Measurements from ENCODE around the gene APOA1. TPM values are rescaled to one million over a fixed set of nuclear protein-coding genes. Genes with fewer than 3 reads are reported as not detected.
"Not testable (repeated sequence)": the region's sequence is repeated elsewhere in the genome, so short reads cannot be mapped to it uniquely, and the experiment has no call there.

Gene APOA1
- total and polyA plus RNA-seq, 3 donors from 2014 or later: 617 to 2,741 (median 2,156) TPM

GRCh38 chr11:116808262-116809175 lies 28.9 kb downstream of the APOA1 start:
- 82% methylated on average over 14 of the region's 14 CpGs for WGBS, 2 donors
- H3K4me1 ChIP-seq: no peaks in the 10 kb centered on the region
- intact Hi-C loops (cut with DNase I; ENCODE audit: low total_unique reads): no loop called here
- no peaks in the 10 kb centered on the region for H3K9me3 ChIP-seq
- no peak overlapping the region for H3K4me3 ChIP-seq
- no peak for DNase-seq
- no peaks in the 10 kb centered on the region for H3K36me3 ChIP-seq (ENCODE audit: low read depth, missing control alignments)
- H3K27me3 ChIP-seq: no peaks in the 10 kb centered on the region
- H3K27ac ChIP-seq: no peak overlapping the region
- no peak for TF ChIP-seq CTCF (IDR thresholded peaks at IDR 0.05)
- TF ChIP-seq POLR2A (IDR thresholded peaks at IDR 0.05): no peak

GRCh38 chr11:116807601-116808261 lies 29.7 kb downstream of the APOA1 start:
- Histone ChIP-seq H3K27ac (no peak overlapping the region), H3K4me3 (no peak overlapping the region), H3K9me3 (no peaks in the 10 kb centered on the region), H3K4me1 (no peaks in the 10 kb centered on the region), H3K27me3 (no peaks in the 10 kb centered on the region), H3K36me3 (ENCODE audit: low read depth, missing control alignments) (no peaks in the 10 kb centered on the region)
- TF ChIP-seq POLR2A (IDR thresholded peaks at IDR 0.05): no peak
- no peak for TF ChIP-seq CTCF (IDR thresholded peaks at IDR 0.05)
- 82 to 95% methylated on average over 6 of the region's 6 CpGs for WGBS, 2 donors
- no peak for DNase-seq
- intact Hi-C loops (cut with DNase I; ENCODE audit: low total_unique reads): no loop called here

GRCh38 chr11:116804001-116804400 lies 33.4 kb downstream of the APOA1 start:
- intact Hi-C loops (cut with DNase I; ENCODE audit: low total_unique reads): no loop called here
- Histone ChIP-seq H3K4me3 (no peak overlapping the region), H3K27ac (no peak overlapping the region), H3K4me1 (no peaks in the 10 kb centered on the region), H3K9me3 (no peaks in the 10 kb centered on the region), H3K36me3 (ENCODE audit: low read depth, missing control alignments) (no peaks in the 10 kb centered on the region), H3K27me3 (no peaks in the 10 kb centered on the region)
- 67 to 74% methylated on average over 3 of the region's 3 CpGs for WGBS, 2 donors
- TF ChIP-seq CTCF (IDR thresholded peaks at IDR 0.05) (no peak), POLR2A (IDR thresholded peaks at IDR 0.05) (no peak)
- no peak for DNase-seq

- intact Hi-C loops (cut with DNase I; ENCODE audit: low total_unique reads); H3K4me3 ChIP-seq; H3K27me3 ChIP-seq; H3K9me3 ChIP-seq; H3K36me3 ChIP-seq (ENCODE audit: low read depth, missing control alignments); DNase-seq; H3K27ac ChIP-seq; H3K4me1 ChIP-seq: not testable (repeated sequence)
Observed at GRCh38 chr11:116801662-116802061, 35.8 kb downstream of the APOA1 start.

GRCh38 chr11:116800610-116801009 lies 36.8 kb downstream of the APOA1 start:
- H3K27me3 ChIP-seq: no peaks in the 10 kb centered on the region
- TF ChIP-seq CTCF (IDR thresholded peaks at IDR 0.05): no peak
- TF ChIP-seq POLR2A (IDR thresholded peaks at IDR 0.05): no peak
- 95% methylated on average over 2 of the region's 2 CpGs for WGBS, 2 donors
- H3K4me3 ChIP-seq: no peak overlapping the region
- no peak overlapping the region for H3K27ac ChIP-seq
- no peak for DNase-seq
- no peaks in the 10 kb centered on the region for H3K9me3 ChIP-seq
- H3K4me1 ChIP-seq: no peaks in the 10 kb centered on the region
- intact Hi-C loops (cut with DNase I; ENCODE audit: low total_unique reads): no loop called here
- no peaks in the 10 kb centered on the region for H3K36me3 ChIP-seq (ENCODE audit: low read depth, missing control alignments)

All from testis (tissue), 3 donors.